ENCODE results near the gene VRK3.

DNA sequence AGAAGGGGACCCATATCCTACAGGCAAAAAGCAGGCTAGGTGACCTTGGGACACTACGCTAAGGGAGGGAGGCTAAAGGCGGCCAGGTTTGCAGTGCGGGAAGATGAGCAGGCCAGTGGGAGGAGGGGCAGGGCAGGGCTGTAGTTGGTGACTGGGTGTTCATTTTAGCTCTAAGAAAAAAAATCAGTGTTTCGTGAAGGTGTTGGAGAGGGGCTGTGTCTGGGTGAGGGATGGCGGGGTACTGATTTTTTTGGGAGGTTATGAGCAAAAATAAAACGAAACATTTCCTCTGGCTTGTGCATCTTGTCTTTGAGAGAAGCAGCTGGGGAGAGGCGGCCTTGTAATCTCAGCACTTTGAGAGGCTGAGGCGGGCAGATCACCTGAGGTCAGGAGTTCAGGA is 91.5 kb downstream of the VRK3 start:
- TF ChIP-seq, protein P1, sequence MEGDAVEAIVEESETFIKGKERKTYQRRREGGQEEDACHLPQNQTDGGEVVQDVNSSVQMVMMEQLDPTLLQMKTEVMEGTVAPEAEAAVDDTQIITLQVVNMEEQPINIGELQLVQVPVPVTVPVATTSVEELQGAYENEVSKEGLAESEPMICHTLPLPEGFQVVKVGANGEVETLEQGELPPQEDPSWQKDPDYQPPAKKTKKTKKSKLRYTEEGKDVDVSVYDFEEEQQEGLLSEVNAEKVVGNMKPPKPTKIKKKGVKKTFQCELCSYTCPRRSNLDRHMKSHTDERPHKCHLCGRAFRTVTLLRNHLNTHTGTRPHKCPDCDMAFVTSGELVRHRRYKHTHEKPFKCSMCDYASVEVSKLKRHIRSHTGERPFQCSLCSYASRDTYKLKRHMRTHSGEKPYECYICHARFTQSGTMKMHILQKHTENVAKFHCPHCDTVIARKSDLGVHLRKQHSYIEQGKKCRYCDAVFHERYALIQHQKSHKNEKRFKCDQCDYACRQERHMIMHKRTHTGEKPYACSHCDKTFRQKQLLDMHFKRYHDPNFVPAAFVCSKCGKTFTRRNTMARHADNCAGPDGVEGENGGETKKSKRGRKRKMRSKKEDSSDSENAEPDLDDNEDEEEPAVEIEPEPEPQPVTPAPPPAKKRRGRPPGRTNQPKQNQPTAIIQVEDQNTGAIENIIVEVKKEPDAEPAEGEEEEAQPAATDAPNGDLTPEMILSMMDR (IDR thresholded peaks at IDR 0.05; ENCODE audit: borderline replicate concordance, extremely low read depth, low read length, poor library complexity, severe bottlenecking): no peak
- TF ChIP-seq EZH2 (IDR thresholded peaks at IDR 0.05; ENCODE audit: borderline replicate concordance, low read depth, low read length, severe bottlenecking): no peak
